Right lung (tissue), 5 donors: ENCODE measurements around the gene C2CD2. TPM values are rescaled to one million over a fixed set of nuclear protein-coding genes. Genes with fewer than 3 reads are reported as not detected.

Source experiments
- DNase-seq, 2 donors: peaks; one replicate each; pipeline ENCODE4 v3.0.0-alpha.2; 2013
- polyA plus RNA-seq, 5 donors: library from polyadenylated mRNA; unstranded; fragments of 120-200 nt; gene quantifications; one replicate each; pipeline versions ENCODE4 v1.2.1 to v1.2.3, GENCODE V29; 2013; ENCODE audit warnings: inconsistent platforms in 1 of 5, low replicate concordance in 1 of 5; ENCODE audit not compliant: insufficient read length in 5 of 5, insufficient read depth in 1 of 5

C2CD2 gene
- polyA plus RNA-seq, 5 donors, result 13.8 to 23.3 (median 19.5) TPM

DNA sequence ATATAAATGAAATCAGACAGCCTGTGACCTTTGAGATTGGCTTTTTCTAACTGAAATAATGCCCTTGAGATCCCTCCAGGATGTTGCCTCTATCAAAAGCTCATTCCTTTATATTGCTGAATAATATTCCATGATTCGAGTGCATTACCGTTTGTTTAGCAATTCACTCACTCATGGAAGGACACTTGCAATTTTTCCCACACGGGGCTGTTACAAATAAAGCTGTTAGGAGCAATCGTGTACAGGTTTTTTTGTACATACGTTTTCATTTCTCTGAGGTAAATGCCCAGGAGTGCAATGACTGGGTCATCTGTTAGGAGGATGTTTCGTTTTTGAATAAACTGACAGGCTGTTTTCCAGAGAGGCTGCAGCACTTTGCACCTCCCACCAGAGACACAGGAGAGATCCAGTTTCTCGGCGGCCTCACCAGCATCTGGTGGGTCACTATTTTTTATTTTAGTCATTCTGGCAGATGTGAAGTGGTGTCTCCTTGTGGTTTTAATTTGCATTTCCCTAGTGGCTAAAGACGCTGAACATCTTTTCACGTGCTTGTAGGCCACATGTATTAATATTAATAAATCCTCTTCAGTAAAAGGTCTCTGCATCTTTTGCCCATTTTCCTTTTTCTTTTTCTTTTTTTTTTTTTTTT, 85.6 kb downstream of the C2CD2 start:
- DNase-seq, result no peak

DNA sequence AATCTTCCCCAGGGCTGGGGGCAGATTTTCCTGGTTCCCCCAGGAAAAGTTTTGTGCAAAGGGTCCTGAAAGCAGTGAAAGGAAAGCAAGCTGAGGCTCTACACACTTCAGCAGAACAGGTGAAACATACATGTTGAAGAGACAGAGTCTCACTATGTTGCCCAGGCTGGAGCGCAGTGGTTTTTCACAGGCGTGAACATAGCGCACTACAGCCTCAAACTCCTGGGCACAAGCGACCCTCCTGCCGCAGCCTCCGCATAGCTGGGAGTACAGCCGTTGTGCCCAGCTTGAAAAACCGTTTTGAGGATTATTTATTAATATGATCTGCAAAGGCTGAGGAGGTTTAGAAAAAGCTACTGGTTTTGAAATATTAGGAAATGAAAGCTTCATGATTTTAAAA, 86.5 kb downstream of the C2CD2 start:
- no peak for DNase-seq

DNA sequence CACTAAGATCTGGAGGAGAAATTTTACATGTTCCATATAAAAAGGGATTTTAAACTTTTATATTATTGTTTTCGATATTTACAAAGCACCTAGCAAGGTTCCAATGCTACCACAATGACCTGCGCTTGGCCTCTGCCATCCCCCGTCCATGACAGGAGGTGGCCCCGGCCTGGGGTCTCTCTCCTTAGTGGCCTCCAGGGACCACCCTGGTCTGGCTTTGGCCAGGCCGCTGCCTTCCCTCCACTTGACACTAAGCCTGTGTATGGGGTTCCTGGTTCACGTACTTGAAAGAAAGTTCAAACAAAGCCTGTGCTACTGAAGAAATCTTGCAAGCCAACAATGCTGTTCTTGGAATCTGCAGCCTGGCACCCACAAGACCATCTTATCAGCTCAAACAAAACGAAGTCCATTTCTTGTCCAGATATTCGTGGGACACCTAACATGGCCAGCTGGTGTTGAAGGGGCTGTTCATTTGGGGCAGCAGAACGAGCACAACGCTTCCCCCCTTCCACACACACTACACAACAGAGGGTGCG, 87.5 kb downstream of the C2CD2 start:
- DNase-seq, result no peak

DNA sequence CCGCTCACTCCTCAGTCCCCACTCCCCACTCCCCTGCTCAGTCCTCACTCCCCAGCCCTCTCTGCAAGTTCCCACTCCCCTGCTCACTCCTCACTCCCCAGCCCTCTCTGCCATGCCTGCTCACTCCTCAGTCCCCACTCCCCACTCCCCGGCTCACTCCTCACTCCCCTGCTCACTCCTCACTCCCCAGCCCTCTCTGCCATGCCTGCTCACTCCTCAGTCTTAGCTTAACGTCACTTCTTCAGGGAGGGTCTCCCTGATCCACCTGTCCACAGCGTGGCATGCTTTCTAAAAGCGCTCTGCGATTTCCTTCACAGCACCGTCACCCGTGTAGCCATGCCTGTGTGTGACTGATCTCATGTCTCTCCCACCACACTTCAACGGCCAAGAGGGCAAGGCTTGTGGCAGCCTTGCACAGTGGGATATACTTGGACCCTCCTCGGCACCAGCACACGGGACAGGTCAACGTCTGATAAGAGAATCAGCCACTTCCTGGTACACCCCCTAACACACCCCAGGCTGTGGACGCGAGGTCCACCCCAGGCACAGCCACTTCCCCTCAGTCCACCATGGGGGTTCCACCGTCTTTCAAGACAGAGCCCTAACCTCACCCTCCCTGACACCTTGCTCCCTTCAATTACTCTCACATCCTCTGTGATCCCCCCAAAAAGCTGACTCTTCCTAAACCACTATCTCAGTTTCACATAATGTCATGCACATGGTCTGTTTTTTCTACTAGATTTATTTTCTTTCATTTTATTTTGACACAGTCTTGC, 88.6 kb downstream of the C2CD2 start:
- no peak for DNase-seq

DNA sequence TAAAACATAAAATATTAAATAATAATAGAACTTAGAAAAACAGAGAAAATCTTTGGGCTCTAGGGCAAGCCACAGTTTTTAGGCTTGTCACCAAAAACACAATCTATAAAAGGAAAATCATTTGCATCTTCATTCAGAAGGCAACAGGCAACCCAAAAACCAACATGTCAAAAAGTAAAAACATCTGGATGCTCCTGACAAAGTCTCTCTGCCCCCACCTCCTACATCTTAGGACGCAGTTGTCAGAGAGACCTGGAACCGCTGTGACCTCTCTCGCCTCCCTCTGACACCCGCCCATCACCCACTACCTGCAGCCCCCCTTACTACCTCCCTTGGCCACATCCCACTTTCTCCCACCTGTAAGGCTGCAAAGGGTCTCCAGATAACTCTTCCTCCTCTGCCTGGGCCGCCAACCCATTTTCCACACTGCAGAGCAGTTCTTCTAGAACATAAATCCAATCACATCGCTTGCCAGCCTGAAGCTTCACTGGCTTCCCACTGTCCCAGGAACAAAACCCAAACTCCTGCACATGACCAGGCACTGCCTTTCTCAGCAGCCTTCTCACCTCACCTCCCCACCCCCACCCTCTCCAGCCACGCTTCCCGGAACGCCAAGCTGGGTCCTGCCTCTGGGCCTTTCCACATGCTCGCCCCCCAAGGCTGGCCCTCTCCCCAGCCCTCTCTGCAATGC, 89.4 kb downstream of the C2CD2 start:
- no peak for DNase-seq

DNA sequence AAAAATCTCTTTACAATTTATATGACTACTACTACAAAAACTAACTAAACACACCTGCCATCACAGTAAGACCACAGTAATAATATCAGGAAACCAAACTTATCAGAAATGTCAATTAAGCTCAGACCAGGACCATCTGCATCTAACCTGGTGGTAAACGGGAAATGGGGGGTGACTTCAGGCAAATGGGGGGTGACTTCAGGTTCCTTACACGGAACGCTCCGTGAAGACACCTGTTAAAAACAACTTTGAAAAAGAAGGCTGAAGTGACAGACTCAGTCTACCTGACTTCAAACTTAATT, 90.4 kb downstream of the C2CD2 start:
- no peak for DNase-seq

DNA sequence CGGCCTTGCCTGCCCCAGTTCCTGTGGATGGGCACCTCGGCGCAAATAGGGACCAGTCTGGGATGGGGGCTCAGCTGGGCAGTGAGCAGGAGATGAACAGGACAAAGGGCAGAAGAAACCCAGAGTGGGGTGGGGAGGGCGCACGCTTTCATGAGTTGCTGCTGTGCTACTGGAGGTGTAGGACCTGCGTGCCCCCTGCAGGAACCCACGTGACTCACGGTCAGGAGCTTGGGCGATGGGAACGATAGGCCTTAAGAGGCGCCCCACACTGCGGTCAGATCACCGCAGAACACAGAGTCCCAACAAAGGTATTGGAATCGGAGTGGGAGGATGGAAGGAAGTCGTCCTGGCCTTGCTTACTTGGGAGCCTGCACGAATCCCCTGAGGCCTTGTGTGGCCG, 91.8 kb downstream of the C2CD2 start:
- DNase-seq, result no peak

DNA sequence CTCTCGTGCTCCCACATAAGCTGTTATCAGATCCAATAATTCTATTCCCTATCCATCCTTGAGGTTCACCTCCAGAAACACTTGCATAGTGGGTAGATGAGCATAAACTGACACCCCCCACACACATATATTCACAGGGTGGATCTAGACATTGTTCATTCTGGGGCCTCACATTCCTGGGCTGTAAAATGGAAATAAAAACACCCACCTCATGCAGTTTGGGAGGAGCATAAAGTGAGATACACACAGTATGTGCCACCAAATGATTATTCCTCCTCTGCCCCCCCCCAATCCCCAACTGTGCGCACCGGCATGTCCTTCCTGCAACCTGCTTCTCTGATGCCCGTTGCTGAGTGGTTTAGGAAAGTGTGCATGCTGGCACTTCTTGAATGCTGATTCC, 92.6 kb downstream of the C2CD2 start:
- DNase-seq, result no peak

DNA sequence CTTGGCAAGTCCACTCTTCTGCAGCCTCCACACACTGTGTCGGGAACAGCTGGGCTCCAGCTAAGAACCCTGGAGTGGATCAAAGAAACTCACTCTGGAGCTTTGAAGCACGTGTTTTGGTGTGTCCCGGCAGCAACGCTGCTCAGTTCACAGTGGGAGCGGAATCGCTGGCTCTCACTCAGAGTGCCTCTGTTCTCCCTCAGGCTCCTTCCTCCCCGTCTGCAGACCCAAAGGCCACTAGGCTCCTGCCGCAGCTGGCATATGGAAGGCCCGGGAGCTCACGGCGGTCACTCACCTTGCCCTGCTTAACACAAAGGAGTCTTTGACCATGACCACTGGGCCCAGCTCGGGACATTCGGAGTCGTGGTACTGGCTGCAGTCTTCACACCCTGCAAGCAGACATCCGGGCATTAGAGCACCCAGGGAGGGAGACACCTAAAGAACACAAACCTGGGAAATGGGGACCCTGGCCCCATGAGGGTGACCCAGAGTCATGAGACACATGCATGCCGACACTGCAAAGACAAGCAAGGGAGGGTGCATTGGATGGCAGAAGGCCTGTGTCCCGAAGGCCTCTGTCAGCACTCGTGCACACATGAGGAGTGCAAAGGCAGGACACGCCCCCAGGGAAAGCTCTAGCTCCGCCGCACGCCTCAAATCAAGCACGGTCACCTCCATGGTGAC, 94.4 kb downstream of the C2CD2 start:
- DNase-seq, result no peak

DNA sequence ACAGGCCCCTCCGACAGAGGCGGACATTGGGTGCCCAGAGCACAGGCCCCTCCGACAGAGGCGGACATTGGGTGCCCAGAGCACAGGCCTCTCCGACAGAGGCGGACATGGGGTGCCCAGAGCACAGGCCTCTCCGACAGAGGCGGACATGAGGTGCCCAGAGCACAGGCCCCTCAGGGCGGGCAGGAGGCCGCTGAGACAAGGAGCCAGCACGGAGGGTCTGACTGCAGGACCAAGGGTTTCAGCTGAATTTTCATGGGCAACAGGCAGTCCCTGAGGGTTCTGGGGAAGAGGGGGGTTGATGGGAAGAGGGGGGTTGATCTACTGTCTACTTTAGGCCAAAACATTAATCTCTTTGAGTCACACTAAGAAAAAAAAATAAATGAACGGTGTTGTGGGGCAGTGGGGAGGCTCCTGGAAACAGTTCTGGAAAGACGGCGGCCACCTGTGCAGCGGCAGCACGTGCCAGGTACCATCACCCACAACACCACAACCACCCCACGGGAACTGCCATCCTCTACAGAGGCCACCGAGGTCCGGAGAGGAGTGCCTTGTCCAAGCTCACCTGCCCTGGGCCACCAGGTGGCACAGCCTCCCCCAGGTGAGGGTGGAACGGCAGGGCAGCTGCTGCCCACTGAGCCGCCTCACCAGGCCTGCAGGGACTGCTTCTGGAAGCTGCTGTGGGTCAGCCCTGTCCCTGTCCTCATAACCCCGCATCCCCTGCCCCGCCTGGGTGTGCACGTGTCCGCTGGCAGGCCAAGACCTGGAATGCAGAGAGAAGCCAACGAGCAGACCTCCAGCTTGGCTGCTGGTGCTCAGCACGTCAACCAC, 95.1 kb downstream of the C2CD2 start:
- no peak for DNase-seq

DNA sequence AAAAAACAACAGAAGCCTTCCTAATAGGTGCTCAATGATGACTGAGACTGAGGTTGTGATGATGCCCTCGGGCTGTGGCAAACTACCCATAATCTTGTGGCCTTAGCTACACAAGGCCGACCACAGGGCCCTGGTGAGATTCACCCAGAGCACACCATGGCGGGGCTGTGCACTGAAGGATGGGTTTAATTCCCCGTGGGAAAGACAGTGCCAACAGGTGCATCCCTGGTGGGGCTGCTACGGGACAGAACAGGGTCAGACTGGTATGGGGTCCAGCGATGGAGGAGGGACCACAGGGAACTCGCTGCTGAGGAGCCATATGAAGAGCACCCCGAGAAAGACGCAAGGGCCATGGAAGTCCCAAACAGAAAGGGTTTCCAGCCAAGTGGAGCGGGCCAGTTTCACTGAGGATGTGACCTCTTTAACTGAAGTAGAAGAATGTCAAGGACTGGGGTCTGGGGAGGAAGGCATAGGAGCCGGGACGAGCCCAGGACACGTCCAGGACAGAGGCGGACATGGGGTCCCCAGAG, 96.0 kb downstream of the C2CD2 start:
- no peak for DNase-seq

DNA sequence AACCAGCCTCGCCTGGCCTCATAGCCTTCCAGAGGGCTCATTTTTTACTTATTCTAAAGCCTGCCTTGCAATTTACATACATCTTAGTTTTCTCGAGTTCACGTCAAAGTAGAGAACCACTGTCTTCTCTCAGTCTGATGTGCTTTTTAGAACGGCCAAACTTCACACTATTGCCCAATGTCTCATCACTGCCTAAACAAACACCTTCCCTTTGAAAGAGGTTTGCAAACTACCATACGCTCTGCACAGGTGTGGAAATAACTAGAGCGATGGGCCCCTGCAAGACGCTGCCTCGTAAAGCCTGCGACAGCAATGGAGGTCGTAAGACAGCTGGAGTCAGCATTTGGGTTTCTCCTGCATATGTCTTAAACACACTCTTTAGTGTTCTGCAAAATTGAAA, 97.2 kb downstream of the C2CD2 start:
- no peak for DNase-seq

DNA sequence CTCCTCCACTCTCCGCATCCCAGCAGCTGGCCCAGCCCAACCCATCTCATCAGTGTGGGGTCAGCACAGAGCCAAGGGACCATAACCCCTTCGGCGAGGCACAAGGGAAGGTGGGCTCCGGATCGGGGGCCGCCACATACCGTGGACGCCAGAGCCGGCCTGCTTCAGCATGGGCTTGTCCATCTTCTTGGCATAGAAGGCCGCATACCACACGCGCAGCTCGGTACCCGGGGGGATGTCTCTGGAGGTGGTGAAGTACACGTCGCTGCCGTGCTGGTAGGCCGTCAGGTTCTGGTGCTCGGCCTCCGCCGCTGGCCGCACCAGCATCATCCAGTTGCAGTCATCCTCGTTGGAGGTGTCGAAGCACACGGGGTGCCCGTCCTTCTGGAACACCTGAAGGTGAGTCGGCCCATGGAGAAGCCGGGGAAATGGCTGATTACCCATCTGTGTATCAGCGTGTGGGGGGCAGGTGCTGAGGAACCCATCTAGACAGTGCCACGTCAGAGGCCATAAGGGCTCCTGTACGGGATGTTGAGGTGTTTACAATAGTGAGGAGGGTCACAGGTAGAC, 99.3 kb downstream of the C2CD2 start:
- DNase-seq, result no peak

DNA sequence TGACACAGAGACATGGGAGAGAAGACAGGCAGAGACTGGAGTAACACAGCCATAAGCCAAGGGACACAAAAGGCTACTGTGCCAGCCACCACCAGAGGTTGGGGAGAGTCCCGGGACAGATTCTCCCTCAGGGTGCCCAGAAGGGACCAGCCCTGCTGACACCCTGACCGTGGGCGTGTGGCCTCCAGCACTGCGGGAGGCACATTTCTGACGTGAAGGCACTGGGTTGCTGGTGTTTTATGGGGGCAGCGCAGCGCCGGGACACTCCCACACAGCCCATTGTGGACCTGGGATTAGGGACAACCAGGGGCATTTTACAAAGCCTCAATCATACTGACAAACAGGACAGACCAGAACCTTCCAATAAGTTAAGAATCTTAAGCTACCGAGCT, 100.9 kb downstream of the C2CD2 start:
- no peak for DNase-seq

DNA sequence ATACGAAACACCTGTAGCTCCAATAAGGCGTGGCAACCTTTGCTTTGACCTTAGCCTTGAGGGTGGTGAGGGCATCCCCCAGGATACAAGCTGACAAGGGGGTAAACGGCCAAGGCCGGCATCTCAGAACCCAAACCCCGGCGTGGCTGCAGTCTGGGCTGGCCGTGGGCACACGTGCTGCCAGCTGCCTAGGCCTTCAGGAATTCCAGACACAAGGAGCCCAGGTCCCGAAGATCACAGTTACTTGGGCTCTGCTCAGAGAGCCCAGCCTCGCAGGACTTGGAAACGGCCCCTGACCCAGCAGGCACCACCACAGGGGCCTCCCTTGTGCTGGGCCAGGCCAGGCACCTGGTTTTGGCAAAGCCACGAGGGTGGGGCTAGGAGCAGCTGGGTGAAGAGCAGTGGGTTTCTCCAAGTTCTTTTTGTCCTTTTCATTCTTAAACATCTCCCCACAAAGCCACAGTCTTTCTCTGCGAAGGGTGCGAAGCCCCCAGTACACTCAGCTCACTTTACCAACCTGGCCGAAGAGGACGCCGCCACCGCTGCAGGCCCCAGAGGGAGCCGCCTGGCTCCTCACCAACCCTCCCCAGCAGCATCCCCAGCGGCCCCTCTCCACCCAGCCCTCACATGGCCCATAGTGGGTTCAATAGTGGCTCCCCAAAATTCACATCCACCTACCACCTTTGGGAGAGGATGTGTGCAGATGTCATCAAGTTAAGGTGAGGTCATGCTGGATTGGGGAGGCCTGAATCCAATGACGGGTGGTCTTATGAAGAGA, 101.5 kb downstream of the C2CD2 start:
- no peak for DNase-seq

DNA sequence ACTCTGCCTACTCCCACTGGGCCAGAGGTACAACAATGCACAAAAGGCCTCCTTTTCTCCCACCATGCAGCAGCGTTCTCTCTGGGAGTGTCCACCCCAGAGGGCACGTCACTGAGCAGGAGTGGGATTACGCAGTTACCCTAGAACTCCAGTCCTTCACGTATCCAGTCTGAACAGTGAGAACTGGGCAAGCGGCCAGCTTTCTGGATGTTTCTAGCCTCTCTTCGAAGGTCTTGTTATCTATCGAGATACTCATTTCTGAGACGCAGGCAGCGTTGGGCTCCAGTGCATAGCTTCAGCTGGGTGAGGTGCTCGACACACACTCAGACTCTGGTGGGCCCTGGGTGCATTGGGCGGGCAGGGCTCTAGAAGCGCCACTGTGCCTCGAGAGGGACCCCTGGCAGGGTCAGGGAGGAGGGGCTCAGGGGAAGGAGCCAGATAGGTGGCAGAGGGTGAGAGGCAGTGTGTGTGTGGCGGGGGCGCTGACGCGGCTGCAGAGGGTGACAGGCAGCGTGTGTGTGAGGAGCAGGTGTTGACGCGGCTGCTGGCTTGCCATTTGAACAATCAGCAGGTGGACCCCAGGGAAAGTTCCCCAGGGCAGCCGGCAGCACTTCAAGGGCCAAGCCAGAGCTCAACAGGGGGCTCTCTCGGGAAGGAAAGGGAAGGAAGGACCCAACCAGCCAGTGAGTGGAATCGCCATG, 102.6 kb downstream of the C2CD2 start:
- no peak for DNase-seq

DNA sequence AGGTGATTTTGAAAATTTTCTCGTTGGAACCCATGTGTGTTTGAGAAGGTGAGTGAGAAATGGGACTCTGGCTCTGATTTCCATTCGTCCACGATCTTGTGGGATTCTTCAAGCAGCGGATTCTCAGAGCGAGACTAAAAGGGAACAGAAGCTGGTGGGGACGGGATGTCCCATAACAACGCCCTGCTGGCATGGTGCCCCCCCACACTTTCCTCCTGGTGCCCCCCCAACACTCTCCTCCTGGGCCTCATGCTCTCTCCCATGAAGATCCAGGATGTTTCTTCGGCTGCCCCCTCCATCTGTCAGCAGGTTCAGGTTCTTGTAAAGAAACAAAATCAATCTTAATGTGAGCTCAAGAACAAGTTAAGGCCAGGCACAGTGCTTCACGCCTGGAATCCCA, 103.7 kb downstream of the C2CD2 start:
- no peak for DNase-seq

DNA sequence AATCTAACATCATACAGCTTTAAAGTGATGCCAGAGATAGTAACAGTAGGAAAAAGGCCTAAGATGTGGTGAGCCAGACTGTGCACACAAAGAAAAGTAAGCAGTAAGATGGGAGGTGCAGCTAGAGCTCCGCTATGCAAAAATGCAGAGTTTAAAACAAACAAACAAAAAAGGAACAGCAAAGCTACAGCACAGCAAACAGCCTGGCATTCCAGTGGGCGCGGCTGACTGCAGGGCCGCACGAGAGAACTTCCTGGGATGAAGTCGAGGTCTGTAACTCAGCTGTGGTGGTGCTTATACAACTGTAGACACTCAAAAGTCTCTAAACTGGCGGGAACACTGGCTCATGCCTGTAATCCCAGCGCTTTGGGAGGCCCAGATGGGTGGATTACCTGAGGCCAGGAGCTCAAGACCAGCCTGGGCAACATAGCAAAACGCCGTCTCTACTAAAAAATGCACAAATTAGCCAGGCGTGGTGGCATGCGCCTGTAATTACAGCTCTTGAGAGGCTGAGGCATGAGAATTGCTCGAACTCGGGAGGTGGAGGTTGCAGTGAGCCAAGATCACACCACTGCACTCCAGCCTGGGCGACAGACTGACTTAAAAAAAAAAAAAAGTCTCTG, 104.7 kb downstream of the C2CD2 start:
- no peak for DNase-seq

DNA sequence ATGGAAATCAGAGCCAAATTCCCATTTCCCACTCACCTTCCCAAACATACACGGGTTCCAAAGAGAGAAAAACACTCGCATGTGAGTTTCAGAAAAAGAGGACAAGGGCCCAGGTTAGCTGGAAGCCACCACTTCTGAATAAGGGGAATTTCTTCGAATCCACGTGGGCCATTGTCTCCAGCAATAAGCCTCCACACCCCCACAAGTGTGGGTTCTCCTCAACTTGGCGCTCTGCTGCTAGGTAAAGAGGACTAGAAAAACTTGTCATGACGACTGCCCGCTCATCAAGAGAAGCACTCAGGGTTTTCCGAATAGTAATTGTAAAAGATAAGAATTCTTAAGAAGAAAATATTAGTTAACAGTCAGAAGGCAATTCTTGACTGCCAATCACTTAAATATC, 105.3 kb downstream of the C2CD2 start:
- no peak for DNase-seq
